ENCODE data around the gene RPS6KA6.
"Not testable (repeated sequence)": the region's sequence is repeated elsewhere in the genome, so short reads cannot be mapped to it uniquely, and the experiment has no call there.

RPS6KA6 gene

GRCh38 chrX:84118315-84118714, 69.7 kb downstream of the RPS6KA6 start:
- no peak overlapping the region for H2BK12ac ChIP-seq (ENCODE audit: low read length)
- no peak overlapping the region for H3K4me3 ChIP-seq (ENCODE audit: low read depth, low read length)
- H3K4me1 ChIP-seq (ENCODE audit: control insufficient read depth in 1 of 2, insufficient read depth in 2 of 2, low read length in 2 of 2) = peaks cover 0 to under 1% of the 10 kb centered on the region in 2 experiments
- H3K27me3 ChIP-seq (ENCODE audit: insufficient read depth, low read length) = no peaks in the 10 kb centered on the region
- H3K23ac ChIP-seq (ENCODE audit: low read length) = no peak overlapping the region
- H3K4me2 ChIP-seq (ENCODE audit: low read length) = no peak overlapping the region
- H3K4ac ChIP-seq (ENCODE audit: low read depth, low read length) = no peak overlapping the region
- H2AK5ac ChIP-seq (ENCODE audit: low read length) = no peak overlapping the region
- no peak overlapping the region for H3K27ac ChIP-seq (ENCODE audit: low read depth, low read length)
- peak in 1 of 2 donors; percentile 10 for DNase-seq
- H2BK120ac ChIP-seq (ENCODE audit: insufficient read depth, low read length, poor library complexity) = no peak overlapping the region
- no CpG with 5 or more reads among the region's 4 CpGs for WGBS (ENCODE audit: extremely low coverage, insufficient coverage, insufficient read length)
- H3K18ac ChIP-seq (ENCODE audit: low read length) = no peak overlapping the region
- peaks cover 0 to 3% of the 10 kb centered on the region in 2 experiments for H3K36me3 ChIP-seq (ENCODE audit: control insufficient read depth in 1 of 2, insufficient read depth in 2 of 2, low read length in 2 of 2)
- no peak overlapping the region for H2AFZ ChIP-seq (ENCODE audit: insufficient read depth, low read length, poor library complexity)
- H3K9me3 ChIP-seq (ENCODE audit: insufficient read depth, low read depth, low read length) = no peaks in the 10 kb centered on the region
- H4K8ac ChIP-seq (ENCODE audit: low read depth, low read length) = no peak overlapping the region
- no peak overlapping the region for H4K91ac ChIP-seq (ENCODE audit: low read depth, low read length)
- H3K14ac ChIP-seq (ENCODE audit: low read length) = no peak overlapping the region
- no peaks in the 10 kb centered on the region for H3K79me2 ChIP-seq (ENCODE audit: control insufficient read depth, insufficient read depth, low read length, poor library complexity)
- no peak overlapping the region for H4K12ac ChIP-seq (ENCODE audit: low read depth, low read length)
- no peak overlapping the region for H3K9ac ChIP-seq (ENCODE audit: low read length)
- H3K79me1 ChIP-seq (ENCODE audit: low read length) = no peaks in the 10 kb centered on the region
- H2BK5ac ChIP-seq (ENCODE audit: low read depth, low read length, poor library complexity) = no peak overlapping the region

- Histone ChIP-seq H4K8ac (ENCODE audit: low read depth, low read length) (no peak overlapping the region), H3K18ac (ENCODE audit: low read length) (no peak overlapping the region), H2BK5ac (ENCODE audit: low read depth, low read length, poor library complexity) (no peak overlapping the region), H2AK5ac (ENCODE audit: low read length) (no peak overlapping the region), H3K14ac (ENCODE audit: low read length) (no peak overlapping the region), H2AFZ (ENCODE audit: insufficient read depth, low read length, poor library complexity) (no peak overlapping the region), H3K4me3 (ENCODE audit: low read depth, low read length) (no peak overlapping the region), H3K9me3 (ENCODE audit: insufficient read depth, low read depth, low read length) (no peaks in the 10 kb centered on the region), H2BK12ac (ENCODE audit: low read length) (no peak overlapping the region), H3K23ac (ENCODE audit: low read length) (no peak overlapping the region), H3K4ac (ENCODE audit: low read depth, low read length) (no peak overlapping the region), H3K4me1 (ENCODE audit: control insufficient read depth in 1 of 2, insufficient read depth in 2 of 2, low read length in 2 of 2) (no peaks in the 10 kb centered on the region), H4K12ac (ENCODE audit: low read depth, low read length) (no peak overlapping the region), H3K36me3 (ENCODE audit: control insufficient read depth in 1 of 2, insufficient read depth in 2 of 2, low read length in 2 of 2) (no peaks in the 10 kb centered on the region), H3K4me2 (ENCODE audit: low read length) (no peak overlapping the region), H3K9ac (ENCODE audit: low read length) (no peak overlapping the region), H3K79me1 (ENCODE audit: low read length) (no peaks in the 10 kb centered on the region), H3K27ac (ENCODE audit: low read depth, low read length) (no peak overlapping the region), H3K27me3 (ENCODE audit: insufficient read depth, low read length) (no peaks in the 10 kb centered on the region), H4K91ac (ENCODE audit: low read depth, low read length) (no peak overlapping the region), H3K79me2 (ENCODE audit: control insufficient read depth, insufficient read depth, low read length, poor library complexity) (no peaks in the 10 kb centered on the region), H2BK120ac (ENCODE audit: insufficient read depth, low read length, poor library complexity) (no peak overlapping the region)
- no peak for DNase-seq
- no CpG with 5 or more reads among the region's 5 CpGs for WGBS (ENCODE audit: extremely low coverage, insufficient coverage, insufficient read length)
These were observed 79.4 kb downstream of the RPS6KA6 start for GRCh38 chrX:84108584-84108983.

- Histone ChIP-seq H3K27me3 (ENCODE audit: insufficient read depth, low read length) (no peaks in the 10 kb centered on the region), H3K4me2 (ENCODE audit: low read length) (no peak overlapping the region), H3K4ac (ENCODE audit: low read depth, low read length) (no peak overlapping the region), H2AK5ac (ENCODE audit: low read length) (no peak overlapping the region), H4K8ac (ENCODE audit: low read depth, low read length) (no peak overlapping the region), H3K79me2 (ENCODE audit: control insufficient read depth, insufficient read depth, low read length, poor library complexity) (no peaks in the 10 kb centered on the region), H4K91ac (ENCODE audit: low read depth, low read length) (no peak overlapping the region), H2BK12ac (ENCODE audit: low read length) (no peak overlapping the region), H2AFZ (ENCODE audit: insufficient read depth, low read length, poor library complexity) (no peak overlapping the region), H3K9me3 (ENCODE audit: insufficient read depth, low read depth, low read length) (no peaks in the 10 kb centered on the region), H2BK5ac (ENCODE audit: low read depth, low read length, poor library complexity) (no peak overlapping the region), H3K9ac (ENCODE audit: low read length) (no peak overlapping the region), H3K18ac (ENCODE audit: low read length) (no peak overlapping the region), H3K27ac (ENCODE audit: low read depth, low read length) (no peak overlapping the region), H3K23ac (ENCODE audit: low read length) (no peak overlapping the region), H3K79me1 (ENCODE audit: low read length) (no peaks in the 10 kb centered on the region), H3K36me3 (ENCODE audit: control insufficient read depth in 1 of 2, insufficient read depth in 2 of 2, low read length in 2 of 2) (no peaks in the 10 kb centered on the region), H3K4me3 (ENCODE audit: low read depth, low read length) (no peak overlapping the region), H2BK120ac (ENCODE audit: insufficient read depth, low read length, poor library complexity) (no peak overlapping the region), H3K14ac (ENCODE audit: low read length) (no peak overlapping the region), H4K12ac (ENCODE audit: low read depth, low read length) (no peak overlapping the region), H3K4me1 (ENCODE audit: control insufficient read depth in 1 of 2, insufficient read depth in 2 of 2, low read length in 2 of 2) (no peaks in the 10 kb centered on the region)
- WGBS (ENCODE audit: extremely low coverage, insufficient coverage, insufficient read length) = no CpG with 5 or more reads among the region's 2 CpGs
- peak in 1 of 2 donors; percentile 24 for DNase-seq
These were observed 88.9 kb downstream of the RPS6KA6 start for GRCh38 chrX:84099120-84099519.

- H3K4me3 ChIP-seq (ENCODE audit: low read depth, low read length); H3K36me3 ChIP-seq (ENCODE audit: control insufficient read depth in 1 of 2, insufficient read depth in 2 of 2, low read length in 2 of 2); H4K8ac ChIP-seq (ENCODE audit: low read depth, low read length); H3K4ac ChIP-seq (ENCODE audit: low read depth, low read length); H2AK5ac ChIP-seq (ENCODE audit: low read length); H2AFZ ChIP-seq (ENCODE audit: insufficient read depth, low read length, poor library complexity); H2BK5ac ChIP-seq (ENCODE audit: low read depth, low read length, poor library complexity); H2BK12ac ChIP-seq (ENCODE audit: low read length); H3K18ac ChIP-seq (ENCODE audit: low read length); H3K4me2 ChIP-seq (ENCODE audit: low read length); H3K4me1 ChIP-seq (ENCODE audit: control insufficient read depth in 1 of 2, insufficient read depth in 2 of 2, low read length in 2 of 2); H3K14ac ChIP-seq (ENCODE audit: low read length); H3K79me2 ChIP-seq (ENCODE audit: control insufficient read depth, insufficient read depth, low read length, poor library complexity); H3K9ac ChIP-seq (ENCODE audit: low read length); H3K23ac ChIP-seq (ENCODE audit: low read length); H3K79me1 ChIP-seq (ENCODE audit: low read length); H3K27ac ChIP-seq (ENCODE audit: low read depth, low read length); H2BK120ac ChIP-seq (ENCODE audit: insufficient read depth, low read length, poor library complexity); H4K91ac ChIP-seq (ENCODE audit: low read depth, low read length); H3K9me3 ChIP-seq (ENCODE audit: insufficient read depth, low read depth, low read length); DNase-seq; H3K27me3 ChIP-seq (ENCODE audit: insufficient read depth, low read length); H4K12ac ChIP-seq (ENCODE audit: low read depth, low read length): not testable (repeated sequence)
- WGBS (ENCODE audit: extremely low coverage, insufficient coverage, insufficient read length) = no CpG with 5 or more reads among the region's 9 CpGs
These were observed 108.4 kb downstream of the RPS6KA6 start for GRCh38 chrX:84079479-84080197.
